ENCODE data around the gene FANCD2OS. TPM values are rescaled to one million over a fixed set of nuclear protein-coding genes. Genes with fewer than 3 reads are reported as not detected.
"Not testable (repeated sequence)": the region's sequence is repeated elsewhere in the genome, so short reads cannot be mapped to it uniquely, and the experiment has no call there.

Gene FANCD2OS
- not detected in 2 replicates for total RNA-seq
- polyA plus RNA-seq (2012), result not detected

GRCh38 chr3:10108091-10108490 lies at the start of gene FANCD2OS:
TSS of gene FANCD2OS (minus strand) at chr3:10108255. CDS start at chr3:10104774, 3,481 bp downstream.
- DNase-seq (ENCODE audit: low read depth), result no peak

- DNase-seq (ENCODE audit: low read depth), result no peak
These were observed 49.0 kb upstream of the FANCD2OS start for GRCh38 chr3:10157031-10157430.

GRCh38 chr3:10155658-10156057 lies 47.6 kb upstream of the FANCD2OS start:
- DNase-seq (ENCODE audit: low read depth), result no peak

GRCh38 chr3:10155123-10155472 lies 47.0 kb upstream of the FANCD2OS start:
- peak; percentile 14 for DNase-seq (ENCODE audit: low read depth)

DNA sequence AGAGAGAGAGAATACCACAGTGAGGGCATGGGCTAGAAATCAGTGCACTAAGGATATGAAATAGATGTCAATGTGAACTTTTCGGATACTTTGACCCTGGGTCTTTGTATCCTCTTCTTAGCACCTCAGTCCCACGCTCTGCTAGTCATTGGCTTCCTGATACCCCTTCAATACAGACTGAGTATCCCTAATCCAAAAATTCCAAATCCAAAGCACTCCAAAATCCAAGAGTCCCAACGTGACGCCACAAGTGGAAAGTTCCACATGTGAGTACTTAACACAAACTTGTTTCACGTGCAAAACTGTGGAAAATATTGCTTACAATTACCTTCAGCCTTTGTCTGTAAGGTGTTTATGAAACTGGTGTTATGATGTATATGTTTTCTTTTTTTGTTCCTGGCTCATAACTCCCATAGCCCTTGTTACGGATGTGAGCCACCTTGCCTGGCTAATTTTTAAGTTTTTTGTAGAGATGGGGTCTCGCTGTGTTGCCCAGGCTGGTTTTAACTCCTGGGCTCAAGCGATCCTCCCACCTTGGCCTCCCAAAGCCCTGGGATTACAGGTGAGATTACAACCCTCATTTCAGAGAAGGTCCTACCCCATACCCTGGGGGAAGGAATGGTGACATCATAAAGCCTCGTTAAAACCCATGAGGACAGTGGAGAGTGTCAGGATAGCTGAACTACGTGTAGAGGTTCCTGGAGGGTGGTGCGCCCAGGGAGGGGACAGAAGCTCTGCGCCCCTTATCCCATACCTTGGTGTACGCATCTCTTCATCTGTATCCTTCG lies 46.5 kb upstream of the FANCD2OS start:
- no peak for DNase-seq (ENCODE audit: low read depth)

GRCh38 chr3:10150987-10151386 lies 42.9 kb upstream of the FANCD2OS start:
- DNase-seq (ENCODE audit: low read depth), result no peak

DNA sequence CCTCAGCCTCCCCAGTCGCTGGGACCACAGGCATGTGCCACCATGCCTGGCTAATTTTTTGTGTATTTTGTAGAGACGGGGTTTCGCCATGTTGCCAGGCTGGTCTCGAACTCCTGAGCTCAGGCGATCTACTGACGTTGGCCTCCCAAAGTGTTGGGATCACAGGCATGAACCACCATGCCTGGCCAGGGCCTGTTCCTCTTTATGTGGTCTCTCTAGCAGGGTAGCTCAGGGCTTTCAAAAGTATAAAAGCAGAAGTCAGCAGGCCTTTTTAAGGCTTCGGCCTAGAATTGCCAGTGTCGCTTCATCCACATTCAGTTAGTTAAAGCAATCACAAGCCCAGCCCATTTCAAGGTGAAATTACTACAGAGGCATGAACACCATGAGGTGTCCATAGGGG lies 41.2 kb upstream of the FANCD2OS start:
- DNase-seq (ENCODE audit: low read depth), result no peak

- DNase-seq (ENCODE audit: low read depth), result no peak
These were observed 37.6 kb upstream of the FANCD2OS start for GRCh38 chr3:10145685-10146084.

GRCh38 chr3:10142707-10143560 lies 34.9 kb upstream of the FANCD2OS start:
- DNase-seq (ENCODE audit: low read depth), result no peak

GRCh38 chr3:10140996-10141546 lies 33.0 kb upstream of the FANCD2OS start:
- no peak for DNase-seq (ENCODE audit: low read depth)

DNA sequence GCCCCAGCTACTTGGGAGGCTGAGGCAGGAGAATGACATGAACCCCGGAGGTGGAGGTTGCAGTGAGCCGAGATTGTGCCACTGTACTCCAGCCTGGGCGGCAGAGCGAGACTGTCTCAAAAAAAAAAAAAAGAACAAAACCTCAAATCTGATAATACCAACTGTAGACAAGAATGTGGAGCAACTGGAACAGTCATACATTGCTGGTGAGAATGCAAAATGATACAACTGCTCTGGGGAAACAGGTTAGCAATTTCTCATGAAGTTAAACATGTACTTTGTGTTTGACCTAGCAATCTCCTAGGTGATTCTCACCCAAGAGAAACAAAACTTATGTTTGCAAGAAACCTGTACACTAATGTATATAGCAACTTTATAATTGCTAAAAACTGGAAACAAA lies 29.1 kb upstream of the FANCD2OS start:
- no peak for DNase-seq (ENCODE audit: low read depth)

DNA sequence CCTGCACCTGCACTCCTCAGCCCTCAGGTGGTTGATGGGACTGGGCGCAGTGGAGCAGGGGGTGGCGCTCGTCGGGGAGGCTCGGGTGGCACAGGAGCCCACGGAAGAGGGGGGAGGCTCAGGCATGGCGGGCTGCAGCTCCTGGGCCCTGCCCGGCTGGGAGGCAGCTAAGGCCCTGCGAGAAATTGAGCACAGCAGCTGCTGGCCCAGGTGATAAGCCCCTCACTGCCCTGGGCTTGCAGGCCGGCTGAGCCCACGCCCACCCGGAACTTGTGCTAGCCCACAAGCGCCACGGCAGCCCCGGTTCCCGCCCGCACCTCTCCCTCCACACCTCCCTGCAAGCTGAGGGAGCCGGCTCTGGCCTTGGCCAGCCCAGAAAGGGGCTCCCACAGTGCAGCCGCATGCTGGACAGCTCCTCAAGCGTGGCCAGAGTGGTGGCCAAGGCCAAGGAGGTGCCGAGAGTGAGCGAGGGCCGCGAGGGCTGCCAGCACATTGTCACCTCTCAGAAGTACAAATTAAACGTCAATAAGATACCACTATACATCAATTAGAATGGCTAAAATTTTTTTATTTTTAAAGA lies 28.5 kb upstream of the FANCD2OS start:
- no peak for DNase-seq (ENCODE audit: low read depth)

- not testable (repeated sequence) for DNase-seq (ENCODE audit: low read depth)
These were observed 27.8 kb upstream of the FANCD2OS start for GRCh38 chr3:10135872-10136271.

DNA sequence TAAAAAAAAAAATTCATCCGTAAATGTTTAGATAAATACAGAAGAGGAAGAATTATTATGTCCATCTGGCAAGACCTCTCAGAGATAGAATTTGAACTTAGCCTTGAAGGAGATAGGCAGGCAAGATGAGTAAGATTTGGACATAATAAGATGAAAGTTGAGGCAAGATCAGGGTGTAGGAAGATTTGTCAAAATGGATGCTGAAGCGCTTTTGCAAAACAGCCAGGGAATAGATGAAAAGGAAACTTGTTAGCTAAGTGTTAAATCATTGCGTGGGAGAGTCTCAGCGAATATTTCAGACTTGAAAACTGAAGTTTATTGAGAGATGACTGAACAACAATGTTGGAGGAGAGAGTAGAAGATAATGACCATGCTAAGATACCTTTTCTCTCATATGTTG lies 14.7 kb upstream of the FANCD2OS start:
- DNase-seq (ENCODE audit: low read depth), result no peak

DNA sequence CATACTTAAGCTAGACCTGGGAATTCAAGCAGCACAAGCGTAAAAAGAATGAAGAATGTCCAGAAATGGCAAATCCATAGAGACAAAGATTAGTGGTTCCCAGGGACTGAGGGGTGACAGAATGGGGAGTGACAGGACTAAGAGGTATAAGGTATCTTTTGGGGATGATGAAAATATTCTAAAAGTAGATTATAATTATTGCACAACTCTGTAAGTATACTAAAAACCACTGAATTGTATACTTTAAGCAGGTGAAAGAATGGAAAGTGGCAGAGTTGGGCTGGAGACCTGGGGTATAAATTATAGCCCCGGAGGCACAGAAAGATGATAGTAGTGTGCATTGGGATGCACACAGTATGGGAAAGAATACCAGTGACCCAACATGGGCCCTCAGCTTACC lies 13.0 kb upstream of the FANCD2OS start:
- no peak for DNase-seq (ENCODE audit: low read depth)

GRCh38 chr3:10119376-10119775 lies 11.3 kb upstream of the FANCD2OS start:
- DNase-seq (ENCODE audit: low read depth), result no peak

DNA sequence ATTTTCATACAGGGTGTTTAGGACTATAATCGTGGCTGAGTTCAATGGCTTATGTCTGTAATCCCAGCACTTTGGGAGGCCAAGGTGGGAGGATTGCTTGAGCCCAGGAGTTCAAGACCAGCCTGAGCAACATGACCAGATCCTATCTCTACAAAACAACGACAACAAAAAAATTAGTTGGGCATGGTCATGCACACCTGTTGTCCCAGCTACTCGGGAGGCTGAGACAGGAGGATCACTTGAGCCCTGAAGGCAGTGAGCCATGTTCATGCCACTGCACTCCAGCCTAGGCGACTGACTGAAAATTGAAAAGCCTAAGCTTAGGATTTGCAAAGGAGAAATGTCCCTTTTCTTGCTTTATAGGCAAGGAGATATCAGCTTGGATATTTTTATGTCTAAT lies 8.9 kb upstream of the FANCD2OS start:
- DNase-seq (ENCODE audit: low read depth), result no peak

GRCh38 chr3:10116138-10116460 lies 8.0 kb upstream of the FANCD2OS start:
- DNase-seq (ENCODE audit: low read depth), result peak; percentile 45

GRCh38 chr3:10115326-10116137 lies 7.5 kb upstream of the FANCD2OS start, which contains the start of gene BRK1:
TSS of gene BRK1 (plus strand) at chr3:10115675. CDS start at chr3:10115702, 27 bp downstream.
- DNase-seq (ENCODE audit: low read depth), result peak; percentile 97

GRCh38 chr3:10106919-10107318 lies 1.1 kb downstream of the FANCD2OS start:
- DNase-seq (ENCODE audit: low read depth), result no peak

- no peak for DNase-seq (ENCODE audit: low read depth)
These were observed 9.0 kb downstream of the FANCD2OS start for GRCh38 chr3:10099041-10099440.
